ENCODE measurements around the gene CRNKL1.

DNA sequence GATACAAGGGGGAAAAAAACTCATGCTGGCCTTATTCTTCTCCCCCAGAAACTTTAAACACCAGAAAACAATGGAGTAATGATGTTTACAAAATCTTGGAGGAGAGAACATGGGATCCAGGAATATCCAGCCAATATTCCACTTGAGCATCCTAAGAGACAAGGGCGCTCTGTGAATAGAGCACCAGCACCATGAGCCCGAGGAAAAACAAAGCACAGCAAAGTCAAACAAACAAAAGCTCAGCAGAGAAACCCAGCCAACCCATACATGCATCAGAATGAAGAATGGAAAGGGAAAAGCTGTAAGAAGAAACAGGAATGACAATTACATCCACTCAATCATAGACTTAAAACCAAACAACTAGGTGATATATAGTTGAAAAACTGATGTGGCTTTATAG lies 39.7 kb downstream of the CRNKL1 start:
- TF ChIP-seq, protein P1, sequence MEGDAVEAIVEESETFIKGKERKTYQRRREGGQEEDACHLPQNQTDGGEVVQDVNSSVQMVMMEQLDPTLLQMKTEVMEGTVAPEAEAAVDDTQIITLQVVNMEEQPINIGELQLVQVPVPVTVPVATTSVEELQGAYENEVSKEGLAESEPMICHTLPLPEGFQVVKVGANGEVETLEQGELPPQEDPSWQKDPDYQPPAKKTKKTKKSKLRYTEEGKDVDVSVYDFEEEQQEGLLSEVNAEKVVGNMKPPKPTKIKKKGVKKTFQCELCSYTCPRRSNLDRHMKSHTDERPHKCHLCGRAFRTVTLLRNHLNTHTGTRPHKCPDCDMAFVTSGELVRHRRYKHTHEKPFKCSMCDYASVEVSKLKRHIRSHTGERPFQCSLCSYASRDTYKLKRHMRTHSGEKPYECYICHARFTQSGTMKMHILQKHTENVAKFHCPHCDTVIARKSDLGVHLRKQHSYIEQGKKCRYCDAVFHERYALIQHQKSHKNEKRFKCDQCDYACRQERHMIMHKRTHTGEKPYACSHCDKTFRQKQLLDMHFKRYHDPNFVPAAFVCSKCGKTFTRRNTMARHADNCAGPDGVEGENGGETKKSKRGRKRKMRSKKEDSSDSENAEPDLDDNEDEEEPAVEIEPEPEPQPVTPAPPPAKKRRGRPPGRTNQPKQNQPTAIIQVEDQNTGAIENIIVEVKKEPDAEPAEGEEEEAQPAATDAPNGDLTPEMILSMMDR (IDR thresholded peaks at IDR 0.05; ENCODE audit: extremely low read depth in 1 of 2, insufficient read depth in 1 of 2, low read depth in 1 of 2, low read length in 2 of 2), result no peak
- TF ChIP-seq POLR2AphosphoS5 (IDR thresholded peaks at IDR 0.05; ENCODE audit: insufficient read depth, low read depth, low read length) (no peak), POLR2A (IDR thresholded peaks at IDR 0.05; ENCODE audit: low read depth, low read length) (no peak), EZH2 (IDR thresholded peaks at IDR 0.05; ENCODE audit: borderline replicate concordance, low read depth, low read length, severe bottlenecking) (no peak), JUN (IDR thresholded peaks at IDR 0.05; ENCODE audit: borderline replicate concordance, insufficient read depth, insufficient read length, low read depth) (no peak), MYC (IDR thresholded peaks at IDR 0.05; ENCODE audit: low read depth, low read length) (no peak), GATA2 (IDR thresholded peaks at IDR 0.05; ENCODE audit: insufficient read depth, insufficient read length, low read depth, low read length) (no peak)
- TF ChIP-seq, protein P2, sequence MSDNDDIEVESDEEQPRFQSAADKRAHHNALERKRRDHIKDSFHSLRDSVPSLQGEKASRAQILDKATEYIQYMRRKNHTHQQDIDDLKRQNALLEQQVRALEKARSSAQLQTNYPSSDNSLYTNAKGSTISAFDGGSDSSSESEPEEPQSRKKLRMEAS (IDR thresholded peaks at IDR 0.05; ENCODE audit: insufficient read depth, insufficient read length), result no peak

Data from endothelial cell of umbilical vein (primary cell).